Measurements from ENCODE around the gene RPTOR.
A peak's percentile ranks its signal among the peaks of the same experiment; 100 is the strongest.

The RPTOR gene

DNA sequence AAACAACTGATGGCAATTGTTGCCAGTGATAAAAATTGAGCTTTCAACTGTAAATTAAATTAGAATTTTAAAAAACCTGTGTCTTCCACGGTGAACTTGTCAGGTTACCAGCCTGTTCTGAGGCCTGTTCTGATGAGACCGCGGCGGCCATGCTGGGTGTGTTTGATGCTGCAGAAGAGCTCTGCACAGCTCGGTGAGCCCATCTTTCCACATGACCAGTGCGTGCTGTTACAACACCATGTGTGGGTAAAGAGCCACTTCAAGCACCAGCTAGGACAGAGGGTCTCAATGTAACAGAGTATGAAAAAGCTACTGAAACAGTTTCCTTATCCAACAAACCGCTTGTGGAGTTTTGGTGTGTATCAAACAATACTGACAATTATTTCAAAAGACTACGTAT is 48.5 kb downstream of the RPTOR start:
- no peak for DNase-seq

DNA sequence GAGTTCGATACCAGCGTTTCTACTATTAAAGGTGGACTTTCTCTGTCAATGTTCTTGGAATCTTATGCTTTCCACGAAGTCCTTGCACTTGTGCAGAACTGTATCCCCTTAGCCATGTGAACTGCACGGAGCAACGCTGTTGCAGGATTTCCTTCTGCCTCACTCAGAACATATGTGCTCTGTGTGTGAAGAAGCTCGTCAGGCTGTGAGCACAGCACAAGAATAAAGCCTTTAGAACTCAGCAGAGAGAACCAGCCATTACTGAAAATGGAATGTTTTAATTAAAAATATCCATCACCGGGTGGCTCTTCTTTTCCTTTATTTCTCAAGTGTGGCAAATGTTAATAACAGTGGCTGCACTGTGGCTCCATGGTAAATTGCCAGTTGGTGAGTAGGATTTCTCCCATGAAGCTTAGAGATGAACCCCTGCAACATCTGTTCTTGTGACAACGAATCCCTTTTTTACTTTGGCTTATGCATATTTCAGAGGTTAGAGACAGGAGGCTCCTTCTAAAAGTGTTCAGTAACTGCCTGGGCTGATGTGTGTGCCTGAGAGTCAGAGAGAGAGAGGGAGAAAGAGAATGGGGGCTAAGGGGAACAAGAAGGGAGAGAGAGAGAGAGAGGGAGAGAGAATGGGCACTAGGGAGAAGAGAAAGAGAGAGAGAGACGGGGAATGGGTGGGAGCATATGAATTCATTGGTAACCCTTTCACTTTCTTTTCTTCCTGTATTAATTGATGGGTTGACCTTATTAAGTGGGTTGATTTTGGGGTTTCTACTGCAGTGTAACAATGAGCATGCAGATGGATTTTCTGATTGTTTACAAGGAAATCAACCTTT is 50.0 kb downstream of the RPTOR start:
- no peak for DNase-seq

DNA sequence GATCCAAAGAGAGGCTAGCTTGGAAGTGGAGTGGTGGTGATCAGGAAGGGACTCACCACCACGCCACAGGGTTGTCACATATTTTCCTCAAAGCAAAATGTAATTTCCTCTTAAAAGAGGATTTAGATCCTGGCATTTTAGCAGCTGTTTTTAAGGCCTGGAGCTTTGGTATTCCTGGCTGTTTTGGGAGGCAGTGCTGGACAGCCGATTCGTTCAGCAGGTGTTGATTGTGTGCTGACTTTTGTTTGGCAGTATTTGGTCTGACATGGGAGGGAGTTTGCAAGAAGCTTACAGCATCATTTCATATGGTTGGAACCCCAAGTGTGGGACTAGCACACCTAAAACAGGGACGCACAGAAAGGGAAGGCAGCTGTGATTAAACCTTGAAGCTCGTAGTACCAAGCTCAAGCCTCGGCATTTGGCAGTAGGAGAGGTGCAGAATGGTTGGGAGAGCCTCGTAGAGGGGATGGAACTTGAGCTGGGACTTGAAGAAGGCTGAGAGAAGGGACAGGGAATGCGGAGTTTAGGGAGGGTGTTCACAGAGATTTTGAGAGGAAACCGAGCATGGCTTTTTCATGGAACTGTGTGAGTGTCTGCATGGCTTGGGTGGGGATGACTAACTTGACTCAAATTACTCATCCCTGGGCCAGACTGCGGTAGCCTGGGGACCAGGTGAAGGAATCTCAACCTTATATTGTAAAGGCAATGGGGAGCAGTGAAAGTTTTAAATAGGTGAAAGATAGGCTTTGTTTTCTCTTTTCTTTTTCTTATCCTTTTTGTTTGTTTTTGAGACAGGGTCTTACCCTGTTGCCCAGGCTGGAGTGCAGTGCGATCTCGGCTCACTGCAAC is 52.3 kb downstream of the RPTOR start:
- peak; percentile 8 for DNase-seq

DNA sequence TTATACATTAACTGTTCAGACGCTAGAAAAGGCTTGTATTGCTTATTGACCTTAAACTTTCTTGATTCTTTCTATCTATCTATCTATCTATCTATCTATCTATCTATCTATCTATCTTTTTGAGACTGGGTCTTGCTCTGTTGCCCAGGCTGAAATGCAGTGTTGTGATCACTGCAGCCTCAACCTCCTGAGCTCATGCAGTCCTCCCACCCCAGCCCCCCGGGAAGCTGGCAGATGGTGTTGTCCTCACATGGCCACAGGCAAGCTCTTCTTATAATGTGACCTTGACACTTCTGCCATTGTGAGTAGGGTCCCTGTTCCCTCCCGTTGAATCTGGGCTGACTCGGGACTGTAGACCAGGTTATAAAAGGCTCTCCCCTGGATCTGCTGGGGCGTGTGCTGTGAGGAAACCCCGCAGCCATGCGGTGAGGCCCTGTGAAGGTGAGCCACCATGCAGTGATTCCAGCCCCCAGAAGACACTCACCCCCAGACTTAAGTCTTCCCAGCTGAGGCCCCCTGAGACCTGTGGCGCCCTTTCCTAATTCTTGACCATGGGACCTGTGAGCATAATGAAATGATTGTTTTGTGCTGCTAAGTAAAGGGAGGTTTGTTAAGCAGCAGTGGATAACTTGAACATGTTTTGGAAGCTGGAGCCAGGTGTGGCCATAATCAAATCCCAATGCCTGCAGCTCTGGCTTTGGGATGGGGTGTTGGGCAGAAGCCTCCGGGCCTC is 54.3 kb downstream of the RPTOR start:
- DNase-seq, result no peak

DNA sequence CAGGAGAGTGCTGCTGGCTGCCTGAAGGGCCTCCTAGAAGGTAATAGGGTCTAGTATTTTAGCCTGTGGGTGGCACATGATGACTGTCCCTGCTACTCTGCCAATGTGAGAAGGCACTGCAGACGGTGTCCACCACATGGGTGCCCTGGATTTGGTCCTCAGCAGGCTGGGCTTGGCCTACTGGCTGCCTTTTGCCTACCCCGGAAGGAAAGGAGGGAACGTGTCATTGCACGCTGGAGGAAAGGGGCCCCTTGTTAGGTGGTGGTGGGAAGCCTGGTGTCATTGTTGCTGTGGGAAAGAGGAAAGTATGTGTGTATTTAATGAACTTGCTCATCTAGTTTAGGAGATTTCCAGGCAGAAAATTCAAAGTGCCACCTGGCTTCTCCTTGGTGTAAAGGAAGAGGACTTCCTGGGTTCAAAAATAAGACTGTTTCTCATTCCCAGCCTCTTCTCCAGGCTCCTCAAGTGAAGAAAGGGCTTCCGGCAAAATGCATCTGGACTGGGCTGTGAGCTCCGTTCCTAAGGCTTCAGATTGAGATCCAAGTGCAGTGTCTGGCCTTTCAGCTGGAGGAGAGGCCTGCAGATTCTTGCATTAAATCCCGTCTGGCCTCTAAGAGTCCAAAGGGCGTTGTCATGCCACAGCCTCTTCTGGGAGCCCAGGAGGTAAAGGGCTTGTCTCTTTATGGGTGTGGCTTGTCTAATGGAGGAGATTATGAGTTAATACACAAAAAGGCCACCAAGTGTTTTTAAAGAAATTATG is 55.1 kb downstream of the RPTOR start:
- DNase-seq, result peak; percentile 41

DNA sequence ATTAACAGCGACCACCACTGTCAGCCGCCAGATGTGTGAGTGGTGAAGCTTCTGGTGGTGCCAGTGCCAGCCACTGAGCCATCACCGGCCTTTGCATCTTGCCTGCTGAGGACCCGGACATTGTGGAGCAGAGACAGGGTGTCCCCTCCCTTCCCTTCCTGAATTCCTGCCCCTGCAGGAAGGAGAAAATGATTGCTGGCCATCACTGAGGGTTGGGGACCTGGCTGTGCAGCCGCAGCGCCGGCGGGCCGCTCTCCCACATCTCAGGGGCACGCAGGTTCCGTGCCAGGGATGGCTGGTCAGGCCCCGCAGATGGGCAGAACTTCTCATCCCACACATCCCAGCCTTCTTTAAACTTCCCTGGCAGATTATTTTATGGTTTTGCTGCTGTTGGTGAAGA is 56.5 kb downstream of the RPTOR start:
- DNase-seq, result no peak

DNA sequence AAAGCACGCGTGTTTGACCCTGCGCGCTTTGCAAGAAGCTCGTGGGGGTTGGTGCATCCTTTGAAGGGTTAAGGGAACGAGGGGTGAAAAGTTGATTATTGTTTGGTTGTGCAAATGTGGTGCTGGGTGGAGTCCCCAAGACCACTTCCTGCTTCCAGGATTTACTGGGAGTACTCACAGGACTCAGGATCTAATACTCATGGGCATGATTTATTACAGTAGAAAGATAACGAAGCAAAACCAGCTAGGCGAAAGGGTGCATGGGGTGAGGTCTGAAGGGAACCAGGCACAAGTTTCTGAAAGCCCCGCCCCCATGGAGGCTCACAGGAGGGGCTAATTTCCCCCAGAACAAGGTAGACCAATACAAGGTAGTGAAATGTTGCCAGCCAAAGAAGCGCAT is 58.8 kb downstream of the RPTOR start:
- DNase-seq, result no peak

DNA sequence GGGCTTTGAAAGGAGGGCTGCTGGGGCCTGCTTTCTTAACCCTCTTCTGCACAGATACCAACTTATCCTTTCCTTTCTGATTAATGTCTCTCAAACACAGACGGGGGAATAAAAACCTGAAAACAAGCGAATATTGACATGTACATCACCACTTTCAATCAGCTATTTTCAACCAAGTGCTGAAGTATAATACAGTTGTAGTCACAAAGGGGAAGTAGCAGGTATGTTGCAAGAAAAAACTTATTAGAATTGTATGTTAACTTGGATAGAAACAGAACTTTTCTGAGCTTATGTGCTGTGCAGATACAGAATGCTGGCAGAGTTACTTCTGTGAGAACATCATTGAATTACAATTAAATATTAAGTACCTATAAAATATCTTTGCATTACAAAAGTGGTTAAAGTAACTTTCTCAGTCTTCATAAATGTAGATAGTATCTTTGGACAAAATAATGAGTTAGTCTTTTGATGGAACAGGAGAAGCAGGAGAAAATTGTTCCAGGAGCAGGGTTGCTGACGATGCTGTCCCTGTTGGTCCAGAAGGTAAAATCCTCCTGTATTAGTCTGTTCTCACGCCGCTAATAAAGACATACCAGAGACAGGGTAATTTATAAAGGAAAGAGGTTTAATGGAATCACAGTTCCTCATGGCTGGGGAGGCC is 59.5 kb downstream of the RPTOR start:
- no peak for DNase-seq

DNA sequence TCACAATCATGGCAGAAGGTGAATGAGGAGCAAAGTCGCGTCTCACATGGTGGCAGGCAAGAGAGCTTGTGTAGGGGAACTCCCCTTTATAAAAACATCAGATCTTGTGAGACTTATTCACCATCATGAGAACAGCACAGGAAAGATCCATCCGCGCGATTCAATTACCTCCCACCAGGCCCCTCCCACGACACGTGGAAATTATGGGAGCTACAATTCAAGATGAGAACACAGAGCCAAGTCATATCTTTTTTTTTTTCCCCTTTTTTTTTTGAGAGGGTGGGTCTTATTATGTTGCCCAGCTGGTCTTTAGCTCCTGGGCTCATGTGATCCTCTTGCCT is 60.0 kb downstream of the RPTOR start:
- no peak for DNase-seq

DNA sequence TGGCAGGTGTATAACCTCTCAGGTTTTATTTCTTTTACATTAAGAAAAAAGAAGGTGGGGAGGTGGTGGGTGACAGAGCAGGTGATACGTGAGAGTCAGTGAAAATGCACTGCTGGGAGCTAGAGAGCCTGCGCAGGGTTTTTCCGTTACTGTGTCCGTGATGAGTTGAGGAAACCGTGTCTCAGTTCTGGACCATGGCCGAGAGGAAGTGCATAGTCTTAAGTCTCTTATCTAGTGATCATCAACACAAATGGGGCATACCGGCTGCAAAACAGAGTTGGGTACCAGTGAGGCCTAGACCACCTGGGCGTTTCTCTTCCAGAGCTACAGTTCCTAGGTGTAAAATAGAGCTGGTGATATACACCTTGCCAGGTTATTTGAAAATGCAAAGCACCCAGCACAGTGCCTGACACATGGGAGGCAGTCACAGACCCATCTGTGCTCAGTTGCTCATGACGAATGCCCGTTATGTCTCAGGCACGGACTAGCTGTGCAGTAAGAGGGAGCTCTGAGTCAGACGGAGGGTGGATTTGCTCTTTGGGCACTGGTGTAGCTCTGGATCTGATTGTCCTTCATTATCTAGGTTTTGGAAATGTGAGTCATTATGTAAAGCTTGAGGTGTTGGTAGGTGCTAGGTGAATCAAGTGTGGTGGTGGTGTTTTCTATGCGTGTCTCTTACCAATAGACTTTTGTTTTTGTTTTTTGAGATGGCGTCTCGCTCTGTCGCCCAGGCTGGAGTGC is 60.9 kb downstream of the RPTOR start:
- DNase-seq, result no peak

DNA sequence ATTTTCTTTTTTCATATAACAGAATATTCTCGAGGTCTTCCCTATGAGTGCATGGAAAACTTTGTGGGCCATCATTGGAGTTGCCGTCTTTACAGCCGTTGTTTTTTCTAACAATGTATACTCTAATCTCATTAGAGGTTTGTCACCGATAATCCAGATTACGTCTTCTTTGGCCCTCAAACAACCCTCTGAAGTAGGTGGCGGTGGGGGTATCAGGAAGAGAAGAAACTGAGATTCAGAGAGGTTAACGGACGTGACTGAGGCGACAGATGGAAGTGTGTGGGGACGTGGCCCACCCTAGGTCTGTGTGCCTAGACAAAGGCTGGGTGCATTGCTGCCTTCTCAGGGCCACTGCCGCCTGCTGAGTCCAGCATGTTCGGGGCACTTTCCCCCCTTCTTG is 63.7 kb downstream of the RPTOR start:
- DNase-seq, result no peak

DNA sequence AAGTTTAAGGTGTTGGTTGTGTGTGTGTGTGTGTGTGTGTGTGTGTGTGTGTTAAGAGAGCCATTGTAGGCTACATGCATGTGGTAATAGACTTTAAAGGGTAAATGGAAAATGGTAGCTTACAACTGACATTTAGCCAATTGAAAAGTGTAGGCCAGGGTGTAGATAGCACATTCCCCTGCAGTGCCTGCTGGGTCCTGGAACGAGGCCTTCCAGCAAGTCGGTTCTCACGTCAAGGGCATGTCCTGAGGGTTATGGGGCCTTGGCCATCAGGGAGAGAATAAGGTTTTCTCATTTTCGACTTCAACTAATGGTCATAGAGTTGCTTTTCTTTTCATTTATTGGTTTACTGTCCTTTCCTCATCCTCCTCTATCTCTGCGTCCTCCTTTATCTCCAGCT is 65.1 kb downstream of the RPTOR start:
- no peak for DNase-seq

DNA sequence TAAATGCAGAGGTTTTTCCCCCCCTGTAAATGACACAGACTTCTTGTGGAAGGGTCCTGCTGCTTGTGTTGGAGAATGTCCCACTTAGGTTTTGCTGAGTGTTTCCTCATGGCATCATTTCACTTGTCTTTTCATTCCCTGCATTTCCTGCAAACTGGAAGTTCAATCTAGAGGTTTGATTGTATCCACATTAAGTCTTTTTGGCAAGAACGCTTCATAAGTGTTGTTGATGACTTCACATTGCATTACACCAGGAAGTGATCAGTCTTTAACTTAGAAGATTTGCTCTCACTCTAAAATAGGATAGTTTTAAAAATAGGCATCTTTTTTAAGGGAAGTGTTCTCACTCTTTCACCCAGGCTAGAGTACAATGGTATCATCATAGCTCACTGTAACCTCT is 67.2 kb downstream of the RPTOR start:
- no peak for DNase-seq

DNA sequence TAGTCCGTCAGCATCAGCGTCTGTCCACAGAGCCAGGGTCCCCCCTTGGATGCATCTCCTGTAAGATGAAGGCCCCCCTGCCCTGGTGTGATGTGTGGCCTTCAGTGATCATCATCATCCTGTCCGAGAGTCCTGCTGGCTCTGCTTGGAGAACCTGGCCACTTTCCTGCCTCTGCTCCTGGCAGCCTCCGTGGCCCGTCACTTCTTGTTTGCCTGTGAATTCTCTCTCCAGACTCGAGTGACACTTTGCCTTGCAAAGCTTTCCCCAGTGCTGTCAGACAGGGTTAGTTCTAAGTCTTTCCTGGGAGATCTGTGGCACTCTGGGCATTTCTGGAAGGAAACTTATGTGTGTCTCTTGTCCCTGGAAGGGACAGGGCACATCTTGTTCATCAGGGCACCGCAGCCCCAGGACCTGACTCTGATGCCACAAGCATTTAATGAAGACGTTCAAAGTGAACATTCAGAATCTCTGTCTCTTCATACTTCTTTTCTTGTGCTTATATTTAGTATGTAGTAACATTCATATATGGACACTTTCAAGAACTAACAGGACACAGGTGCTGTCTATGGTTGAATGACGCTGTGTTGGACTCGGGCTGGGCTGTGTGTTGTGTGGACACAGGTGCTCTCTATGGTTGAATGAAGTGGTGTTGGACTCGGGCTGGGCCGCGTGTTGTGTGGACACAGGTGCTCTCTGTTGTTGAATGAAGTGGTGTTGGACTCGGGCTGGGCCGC is 68.5 kb downstream of the RPTOR start:
- no peak for DNase-seq

DNA sequence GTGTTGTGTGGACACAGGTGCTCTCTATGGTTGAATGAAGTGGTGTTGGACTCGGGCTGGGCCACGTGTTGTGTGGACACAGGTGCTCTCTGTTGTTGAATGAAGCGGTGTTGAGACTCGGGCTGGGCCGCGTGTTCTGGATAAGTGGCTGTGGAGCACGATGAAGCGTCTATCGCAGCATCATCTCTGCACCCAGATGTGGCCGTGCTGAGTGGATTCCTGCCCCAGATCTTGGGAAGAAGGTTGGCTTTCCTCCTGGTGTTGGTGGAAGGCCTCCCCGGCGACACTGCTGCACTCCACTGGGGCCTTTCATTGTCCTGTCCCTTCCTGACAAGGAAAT is 69.1 kb downstream of the RPTOR start:
- no peak for DNase-seq

DNA sequence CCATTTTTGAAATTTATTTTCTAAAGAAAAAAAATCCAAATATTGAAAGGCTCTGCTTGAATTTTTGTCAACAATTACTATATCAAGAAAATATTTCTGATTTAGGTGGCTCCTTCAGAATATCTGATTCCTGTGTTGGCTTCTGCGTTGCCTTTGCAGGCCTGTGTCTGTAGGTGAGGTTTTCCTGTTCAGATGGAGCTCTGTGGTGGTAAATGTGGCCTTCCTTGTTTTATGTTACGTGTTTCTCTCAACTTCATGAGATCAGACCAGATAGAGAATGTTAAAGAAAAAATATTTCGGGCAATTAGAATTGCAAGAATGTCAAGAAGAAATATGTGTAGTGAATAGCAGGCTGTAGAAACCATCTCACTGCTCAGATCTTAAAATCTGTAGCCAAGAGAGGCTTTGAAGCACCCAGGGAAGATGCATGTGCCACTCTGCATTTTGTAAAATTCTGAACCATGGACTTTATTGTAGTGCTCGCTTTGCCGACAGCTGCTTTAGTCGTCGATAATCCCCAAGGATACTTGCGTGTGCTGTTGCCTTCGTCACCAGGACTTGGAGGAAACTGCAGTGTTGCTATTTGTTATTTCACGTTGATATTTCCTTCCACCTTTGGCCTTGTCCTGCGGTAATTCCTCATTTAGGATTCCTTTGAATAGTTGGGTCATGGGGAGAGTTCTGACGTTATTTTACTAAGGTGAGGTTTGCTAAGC is 69.9 kb downstream of the RPTOR start:
- no peak for DNase-seq

DNA sequence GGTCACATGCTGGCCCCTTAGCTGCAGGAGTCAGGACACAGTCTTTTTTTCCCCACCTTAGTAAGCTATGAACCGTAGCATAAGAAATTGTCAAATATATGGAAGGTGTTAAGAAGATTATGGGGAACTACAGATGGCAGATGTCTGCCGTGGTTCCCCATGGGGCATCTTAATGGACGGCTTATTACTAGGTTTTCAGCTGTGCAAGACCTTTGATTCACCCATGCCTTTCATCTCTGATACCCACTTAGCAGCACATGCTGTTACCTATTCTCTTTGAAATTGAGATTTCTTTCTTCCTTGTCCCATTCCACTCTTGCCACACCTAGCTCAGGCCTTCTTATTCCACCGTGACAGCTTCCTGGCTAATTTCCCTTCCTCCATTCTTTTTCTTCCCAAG is 70.7 kb downstream of the RPTOR start:
- DNase-seq, result no peak

DNA sequence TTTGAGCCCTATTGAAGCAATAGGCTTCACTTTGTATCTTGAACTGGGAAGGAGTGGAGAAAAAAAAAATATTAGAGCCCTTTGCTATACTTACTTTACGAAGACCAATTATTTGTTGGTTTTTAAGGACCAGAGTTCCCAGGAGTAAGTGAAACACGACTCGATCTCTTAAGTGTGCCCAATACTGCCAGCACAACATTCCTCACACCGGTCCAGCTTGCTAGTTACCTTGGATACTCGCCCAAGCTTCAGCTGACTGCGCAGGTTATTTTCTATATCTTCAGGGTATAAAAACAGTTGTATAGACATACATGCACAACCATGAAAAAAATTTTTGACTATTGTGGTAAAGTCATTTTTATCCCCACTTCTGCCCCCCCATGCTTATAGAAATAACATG is 72.1 kb downstream of the RPTOR start:
- no peak for DNase-seq

DNA sequence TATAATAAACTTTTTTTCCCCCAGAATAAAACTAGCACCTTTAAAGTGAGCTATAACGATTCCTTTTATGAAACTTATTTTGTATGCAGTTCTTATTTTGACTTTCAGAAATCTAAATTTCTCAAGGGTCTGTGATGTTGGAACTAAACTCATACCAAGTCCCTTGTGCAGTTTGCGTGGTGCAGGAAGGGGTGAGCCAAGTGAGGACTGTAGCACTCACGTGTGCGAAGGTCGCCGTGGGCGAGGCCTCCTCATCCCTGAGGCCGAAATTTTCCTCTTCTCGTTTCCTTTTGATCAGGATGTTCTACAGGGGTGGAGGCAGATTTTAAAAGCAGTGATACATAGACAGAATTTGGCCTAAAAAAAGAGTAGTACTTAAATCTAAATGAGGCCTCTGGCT is 73.7 kb downstream of the RPTOR start:
- DNase-seq, result no peak
